ENCODE results near the gene DQX1.
"Not testable (repeated sequence)": the region's sequence is repeated elsewhere in the genome, so short reads cannot be mapped to it uniquely, and the experiment has no call there.

Gene DQX1

GRCh38 chr2:74569686-74570085 lies 43.7 kb upstream of the DQX1 start:
- TF ChIP-seq, protein P1, sequence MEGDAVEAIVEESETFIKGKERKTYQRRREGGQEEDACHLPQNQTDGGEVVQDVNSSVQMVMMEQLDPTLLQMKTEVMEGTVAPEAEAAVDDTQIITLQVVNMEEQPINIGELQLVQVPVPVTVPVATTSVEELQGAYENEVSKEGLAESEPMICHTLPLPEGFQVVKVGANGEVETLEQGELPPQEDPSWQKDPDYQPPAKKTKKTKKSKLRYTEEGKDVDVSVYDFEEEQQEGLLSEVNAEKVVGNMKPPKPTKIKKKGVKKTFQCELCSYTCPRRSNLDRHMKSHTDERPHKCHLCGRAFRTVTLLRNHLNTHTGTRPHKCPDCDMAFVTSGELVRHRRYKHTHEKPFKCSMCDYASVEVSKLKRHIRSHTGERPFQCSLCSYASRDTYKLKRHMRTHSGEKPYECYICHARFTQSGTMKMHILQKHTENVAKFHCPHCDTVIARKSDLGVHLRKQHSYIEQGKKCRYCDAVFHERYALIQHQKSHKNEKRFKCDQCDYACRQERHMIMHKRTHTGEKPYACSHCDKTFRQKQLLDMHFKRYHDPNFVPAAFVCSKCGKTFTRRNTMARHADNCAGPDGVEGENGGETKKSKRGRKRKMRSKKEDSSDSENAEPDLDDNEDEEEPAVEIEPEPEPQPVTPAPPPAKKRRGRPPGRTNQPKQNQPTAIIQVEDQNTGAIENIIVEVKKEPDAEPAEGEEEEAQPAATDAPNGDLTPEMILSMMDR (IDR thresholded peaks at IDR 0.05; ENCODE audit: insufficient read depth, low read depth, low read length, missing control alignments) = no peak
- DNase-seq (ENCODE audit: low read depth) = no peak
- H3K4me3 ChIP-seq (ENCODE audit: low read length) = no peak overlapping the region

DNA sequence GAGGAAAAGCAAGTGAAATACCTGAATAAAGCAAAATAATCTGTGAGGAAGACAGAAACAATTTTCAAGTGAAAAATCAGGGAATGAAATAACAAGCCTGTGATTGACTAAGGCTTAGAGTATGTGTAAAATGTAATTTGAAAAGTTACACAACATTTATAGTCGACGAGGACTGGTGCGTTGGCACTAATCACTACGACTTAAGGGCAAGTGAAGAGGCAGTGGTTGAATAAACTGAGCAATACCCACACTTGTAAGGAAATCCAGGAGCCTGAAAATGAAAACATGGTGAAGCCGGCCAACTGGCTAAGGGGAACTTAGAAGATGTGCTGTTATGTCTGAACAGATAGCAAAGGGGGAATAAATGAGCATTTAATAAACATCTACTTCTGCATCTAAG lies 41.9 kb upstream of the DQX1 start:
- TF ChIP-seq, protein P1 (IDR thresholded peaks at IDR 0.05; ENCODE audit: insufficient read depth, low read depth, low read length, missing control alignments) = no peak
- peak; percentile 80 for DNase-seq (ENCODE audit: low read depth)
- H3K4me3 ChIP-seq (ENCODE audit: low read length) = no peak overlapping the region

DNA sequence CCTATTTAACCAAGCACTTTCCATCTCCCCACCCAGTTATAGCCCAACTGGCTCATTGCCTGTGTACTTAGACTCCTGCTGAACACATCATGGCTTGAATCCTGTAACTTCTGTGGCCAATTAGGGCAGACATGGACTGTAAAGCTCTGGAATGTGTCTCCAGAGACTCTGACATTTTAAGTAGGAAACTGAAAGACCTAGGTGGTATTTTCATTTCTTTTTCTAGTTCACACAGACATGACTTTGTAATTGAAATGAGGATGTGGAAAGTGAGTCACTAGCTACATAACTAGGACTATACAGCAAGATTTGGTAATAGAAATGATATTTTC lies 40.7 kb upstream of the DQX1 start:
- DNase-seq (ENCODE audit: low read depth) = peak; percentile 44
- TF ChIP-seq, protein P1 (IDR thresholded peaks at IDR 0.05; ENCODE audit: insufficient read depth, low read depth, low read length, missing control alignments) = no peak

GRCh38 chr2:74566076-74566753 lies 40.2 kb upstream of the DQX1 start:
- H3K4me3 ChIP-seq (ENCODE audit: low read length) = no peak overlapping the region
- TF ChIP-seq, protein P1 (IDR thresholded peaks at IDR 0.05; ENCODE audit: insufficient read depth, low read depth, low read length, missing control alignments) = no peak
- DNase-seq (ENCODE audit: low read depth) = no peak

More for the DNA sequence above, 40.7 kb upstream of the DQX1 start:
- H3K4me3 ChIP-seq (ENCODE audit: low read length) = no peak overlapping the region

DNA sequence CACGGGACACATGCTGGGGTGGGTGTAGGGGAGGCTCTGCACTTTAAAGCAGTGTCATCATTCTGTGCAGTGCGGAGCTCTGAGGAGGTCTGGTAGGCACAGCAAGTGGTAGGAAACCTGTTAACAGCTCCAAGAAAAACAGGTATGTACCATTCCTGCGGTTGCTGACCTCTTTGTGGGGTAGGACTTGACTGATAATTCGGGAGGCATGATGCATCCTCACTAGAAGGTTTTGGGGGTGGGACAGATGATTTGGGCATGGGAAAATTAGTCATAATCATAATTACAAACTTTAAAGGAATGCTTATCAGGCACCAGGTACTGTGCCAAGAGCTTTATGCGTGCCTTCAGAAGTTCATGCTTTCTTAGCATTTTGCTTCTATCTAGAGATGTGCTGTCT lies 38.2 kb upstream of the DQX1 start:
- DNase-seq (ENCODE audit: low read depth) = peak; percentile 64
- TF ChIP-seq, protein P1 (IDR thresholded peaks at IDR 0.05; ENCODE audit: insufficient read depth, low read depth, low read length, missing control alignments) = no peak

DNA sequence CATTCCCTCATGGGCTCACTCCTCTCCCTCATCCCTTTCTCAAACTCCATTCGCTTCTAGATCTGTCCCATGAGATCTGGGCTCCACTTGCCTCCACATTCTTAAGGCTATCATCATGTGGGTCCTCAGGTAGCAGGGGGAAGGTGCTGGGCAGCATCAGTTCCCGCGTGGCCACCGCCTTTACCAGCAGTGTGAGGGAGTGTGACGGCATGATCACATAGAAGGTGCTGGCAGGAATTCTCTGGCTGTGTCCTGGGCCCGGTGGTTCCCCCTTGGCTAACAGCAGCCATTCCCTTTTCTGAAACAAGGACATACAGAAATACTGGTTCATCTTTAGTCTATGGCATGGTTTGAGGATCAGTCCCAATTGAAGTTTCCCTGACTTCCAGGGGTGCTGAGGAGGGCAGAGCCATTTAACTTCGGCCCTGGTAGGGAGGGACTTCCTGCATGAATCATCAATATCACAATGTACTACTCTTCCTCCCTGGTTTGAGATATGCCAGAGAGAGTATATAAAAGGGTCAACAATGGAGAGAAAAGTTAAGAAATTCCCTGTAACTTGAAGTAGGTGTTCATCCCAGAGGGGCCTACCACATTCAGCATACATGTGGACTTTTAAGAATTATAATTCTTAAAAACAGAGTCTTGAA lies 36.2 kb upstream of the DQX1 start:
- no peak for DNase-seq (ENCODE audit: low read depth)
- H3K4me3 ChIP-seq (ENCODE audit: low read length) = no peak overlapping the region
- TF ChIP-seq, protein P1 (IDR thresholded peaks at IDR 0.05; ENCODE audit: insufficient read depth, low read depth, low read length, missing control alignments) = no peak

More for the DNA sequence above, 38.2 kb upstream of the DQX1 start:
- H3K4me3 ChIP-seq (ENCODE audit: low read length) = no peak overlapping the region

- not testable (repeated sequence) for DNase-seq (ENCODE audit: low read depth); H3K4me3 ChIP-seq (ENCODE audit: low read length)
Observed at GRCh38 chr2:74561022-74561421, 35.0 kb upstream of the DQX1 start.

All from epithelial cell of esophagus (primary cell).